Loucy (cell line): Measurements from ENCODE around the gene ADGRL3.

Experiments used
- H2AFZ ChIP-seq: fragments of 200-600 bp; sonication (generic); 2 replicates; pipeline ENCODE4 v1.6.0; 2016; ENCODE audit warnings: antibody characterized with exemption, mild to moderate bottlenecking, low read length, moderate library complexity
- H3F3A ChIP-seq: fragments of 200-600 bp; 2 replicates; pipeline ENCODE4 v1.6.0; 2016; ENCODE audit warnings: antibody characterized with exemption, low read depth, mild to moderate bottlenecking
- H3K27me3 ChIP-seq: fragments of 200-600 bp; sonication (generic); 2 replicates; pipeline ENCODE4 v1.6.1; 2014; ENCODE audit warnings: low read length, mild to moderate bottlenecking; ENCODE audit not compliant: insufficient read depth, poor library complexity, severe bottlenecking
- H3K36me3 ChIP-seq: fragments of 200-600 bp; sonication (generic); 2 replicates; pipeline ENCODE4 v1.6.1; 2016; ENCODE audit warnings: low read length; ENCODE audit not compliant: insufficient read depth
- H3K4me1 ChIP-seq: fragments of 200-600 bp; sonication (generic); 2 replicates; pipeline ENCODE4 v1.5.1; 2014; ENCODE audit warnings: low read length, mild to moderate bottlenecking; ENCODE audit not compliant: insufficient read depth, poor library complexity, severe bottlenecking
- H3K4me2 ChIP-seq: fragments of 200-600 bp; sonication (generic); 2 replicates; pipeline ENCODE4 v1.6.0; 2014; ENCODE audit warnings: antibody characterized with exemption, low read length, low read depth, mild to moderate bottlenecking; ENCODE audit not compliant: poor library complexity, severe bottlenecking
- H3K4me3 ChIP-seq: fragments of 200-600 bp; sonication (generic); 2 replicates; pipeline ENCODE4 v1.5.1; 2014; ENCODE audit warnings: low read length, mild to moderate bottlenecking, mixed read lengths; ENCODE audit not compliant: poor library complexity, severe bottlenecking
- H3K79me2 ChIP-seq: fragments of 200-600 bp; sonication (generic); 2 replicates; pipeline ENCODE4 v1.6.1; 2014; ENCODE audit warnings: low read length; ENCODE audit not compliant: insufficient read depth
- H3K9ac ChIP-seq: fragments of 200-600 bp; sonication (generic); 2 replicates; pipeline ENCODE4 v1.6.0; 2014; ENCODE audit warnings: mild to moderate bottlenecking, low read depth, low read length, moderate library complexity; ENCODE audit not compliant: poor library complexity, severe bottlenecking
- H3K9me2 ChIP-seq: fragments of 200-600 bp; sonication (generic); replicated peaks from 2 replicates; pipeline ENCODE4 v1.6.1; 2016; ENCODE audit warnings: low read depth, low read length, mixed read lengths
- H3K9me3 ChIP-seq: fragments of 200-600 bp; sonication (generic); 2 replicates; pipeline ENCODE4 v1.6.1; 2014; ENCODE audit warnings: mild to moderate bottlenecking, antibody characterized with exemption, low read length, low read depth; ENCODE audit not compliant: insufficient read depth
- H4K20me1 ChIP-seq: fragments of 200-600 bp; sonication (generic); 2 replicates; pipeline ENCODE4 v1.6.0; 2014; ENCODE audit warnings: antibody characterized with exemption, low read length, mild to moderate bottlenecking; ENCODE audit not compliant: insufficient read depth, poor library complexity, severe bottlenecking
- EZH2phosphoT487 ChIP-seq: fragments of 200-600 bp; IDR thresholded peaks from 2 replicates; pipeline ENCODE4 v1.6.1; 2018; ENCODE audit warnings: antibody characterized with exemption, mild to moderate bottlenecking, moderate library complexity, borderline replicate concordance
- TF ChIP-seq, protein P1 (sequence below): fragments of 200-600 bp; sonication (generic); conservative IDR thresholded peaks from 2 replicates; pipeline ENCODE4 v1.5.1; 2014; ENCODE audit warnings: mild to moderate bottlenecking, antibody characterized with exemption, low read length

ADGRL3 gene

DNA sequence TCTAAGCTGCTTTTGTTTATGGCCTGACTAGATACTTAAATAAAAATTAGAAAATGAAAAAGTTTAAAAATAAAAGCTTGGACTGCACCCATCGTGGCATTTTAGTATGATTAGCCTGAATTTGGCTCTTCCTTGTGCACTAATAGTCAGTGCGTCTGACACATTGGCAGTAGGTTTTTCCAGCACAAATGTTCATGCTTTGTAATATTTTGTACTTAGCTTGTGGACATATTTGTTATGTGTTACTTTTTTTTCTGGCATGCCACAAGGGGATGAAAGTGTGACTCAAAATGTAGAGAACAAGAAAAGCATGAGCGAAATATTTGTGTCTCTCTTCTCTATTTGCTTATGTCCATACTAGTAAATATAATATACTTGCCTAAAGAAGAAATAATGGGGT, 359.3 kb downstream of the ADGRL3 start:
- Histone ChIP-seq H3K9ac (no peak overlapping the region), H3K27me3 (no peaks in the 10 kb centered on the region), H3K79me2 (no peaks in the 10 kb centered on the region), H3K4me3 (no peak overlapping the region), H3K4me2 (no peak overlapping the region), H3F3A (no peaks in the 10 kb centered on the region), H3K9me3 (no peaks in the 10 kb centered on the region), H2AFZ (no peak overlapping the region), H3K36me3 (no peaks in the 10 kb centered on the region), H3K4me1 (no peaks in the 10 kb centered on the region), H4K20me1 (no peaks in the 10 kb centered on the region), H3K9me2 (no peaks in the 10 kb centered on the region)
- TF ChIP-seq, protein P1, sequence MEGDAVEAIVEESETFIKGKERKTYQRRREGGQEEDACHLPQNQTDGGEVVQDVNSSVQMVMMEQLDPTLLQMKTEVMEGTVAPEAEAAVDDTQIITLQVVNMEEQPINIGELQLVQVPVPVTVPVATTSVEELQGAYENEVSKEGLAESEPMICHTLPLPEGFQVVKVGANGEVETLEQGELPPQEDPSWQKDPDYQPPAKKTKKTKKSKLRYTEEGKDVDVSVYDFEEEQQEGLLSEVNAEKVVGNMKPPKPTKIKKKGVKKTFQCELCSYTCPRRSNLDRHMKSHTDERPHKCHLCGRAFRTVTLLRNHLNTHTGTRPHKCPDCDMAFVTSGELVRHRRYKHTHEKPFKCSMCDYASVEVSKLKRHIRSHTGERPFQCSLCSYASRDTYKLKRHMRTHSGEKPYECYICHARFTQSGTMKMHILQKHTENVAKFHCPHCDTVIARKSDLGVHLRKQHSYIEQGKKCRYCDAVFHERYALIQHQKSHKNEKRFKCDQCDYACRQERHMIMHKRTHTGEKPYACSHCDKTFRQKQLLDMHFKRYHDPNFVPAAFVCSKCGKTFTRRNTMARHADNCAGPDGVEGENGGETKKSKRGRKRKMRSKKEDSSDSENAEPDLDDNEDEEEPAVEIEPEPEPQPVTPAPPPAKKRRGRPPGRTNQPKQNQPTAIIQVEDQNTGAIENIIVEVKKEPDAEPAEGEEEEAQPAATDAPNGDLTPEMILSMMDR: no peak
- no peak for TF ChIP-seq EZH2phosphoT487

DNA sequence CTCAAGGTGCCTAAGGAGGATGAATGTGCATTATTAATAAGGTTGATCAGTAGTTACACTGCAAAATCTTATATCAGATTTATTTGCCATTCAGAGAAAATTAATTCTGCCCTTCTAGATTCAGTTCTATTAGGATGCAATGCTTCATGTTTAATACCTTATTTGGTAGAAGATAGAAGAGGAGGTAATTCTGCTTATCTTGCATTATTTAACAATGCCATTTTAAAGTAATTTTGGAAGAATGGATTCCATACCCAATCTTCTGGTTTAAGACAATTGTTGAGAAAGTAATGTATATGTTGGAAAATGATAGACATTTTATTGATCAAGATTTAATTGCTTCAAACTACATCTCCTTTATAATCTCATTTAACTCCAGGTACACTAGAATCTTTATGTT, 360.9 kb downstream of the ADGRL3 start:
- Histone ChIP-seq H3K4me2 (no peak overlapping the region), H3K9ac (no peak overlapping the region), H3K79me2 (no peaks in the 10 kb centered on the region), H3K4me3 (no peak overlapping the region), H3F3A (no peaks in the 10 kb centered on the region), H4K20me1 (no peaks in the 10 kb centered on the region), H3K36me3 (no peaks in the 10 kb centered on the region), H3K27me3 (no peaks in the 10 kb centered on the region), H2AFZ (no peak overlapping the region), H3K4me1 (no peaks in the 10 kb centered on the region), H3K9me2 (no peaks in the 10 kb centered on the region), H3K9me3 (no peaks in the 10 kb centered on the region)
- TF ChIP-seq, protein P1: no peak
- no peak for TF ChIP-seq EZH2phosphoT487

DNA sequence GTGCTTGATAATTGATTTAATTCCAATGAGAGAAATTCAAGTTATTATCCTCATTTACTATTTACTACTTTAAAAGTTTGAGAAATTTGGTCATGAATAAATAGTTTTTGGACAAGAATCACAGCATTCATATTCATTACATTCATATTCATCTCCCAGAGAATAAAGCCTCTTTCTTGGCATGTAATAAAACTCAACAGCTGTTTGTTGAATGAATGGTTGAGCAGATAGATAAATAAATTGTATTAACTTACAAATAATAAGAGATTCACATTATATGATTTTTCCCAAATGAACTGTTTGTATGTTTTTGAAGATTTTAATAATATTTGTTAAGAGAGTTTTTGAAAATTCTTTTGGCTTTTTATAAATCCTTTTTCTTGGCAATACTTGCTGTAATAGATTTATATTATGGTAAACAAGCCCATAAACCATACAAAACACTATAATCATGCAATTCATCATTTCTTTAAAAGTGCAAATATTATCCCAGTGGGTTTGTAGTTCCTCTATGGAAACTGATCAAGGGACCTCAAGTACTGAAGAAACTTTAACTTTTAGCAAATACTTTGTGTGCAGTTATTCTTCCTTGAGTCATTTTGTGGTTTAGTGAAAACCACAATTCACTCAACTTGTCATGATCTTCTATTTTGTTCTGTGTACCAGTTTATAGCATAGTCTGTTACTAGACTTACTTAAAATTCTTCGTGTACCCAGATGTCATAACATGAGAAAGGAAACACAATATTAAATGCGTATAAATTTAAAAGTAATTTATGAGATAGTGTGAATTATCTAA, 371.8 kb downstream of the ADGRL3 start:
- Histone ChIP-seq H3K27me3 (no peaks in the 10 kb centered on the region), H3K36me3 (no peaks in the 10 kb centered on the region), H3K4me2 (no peak overlapping the region)

More for the DNA sequence above, 371.8 kb downstream of the ADGRL3 start:
- Histone ChIP-seq H4K20me1 (no peaks in the 10 kb centered on the region), H3K9me3 (no peaks in the 10 kb centered on the region), H2AFZ (no peak overlapping the region), H3K9ac (no peak overlapping the region), H3K79me2 (no peaks in the 10 kb centered on the region), H3K9me2 (no peaks in the 10 kb centered on the region), H3F3A (no peaks in the 10 kb centered on the region), H3K4me1 (no peaks in the 10 kb centered on the region), H3K4me3 (no peak overlapping the region)
- TF ChIP-seq, protein P1: no peak
- no peak for TF ChIP-seq EZH2phosphoT487
